GM12865 (cell line): ENCODE results near the gene SSR4.
"Not testable (repeated sequence)": the region's sequence is repeated elsewhere in the genome, so short reads cannot be mapped to it uniquely, and the experiment has no call there.

Experiments used
- DNase-seq: peaks from one replicate; pipeline ENCODE4 v3.0.0; 2010; ENCODE audit warnings: low read depth
- H3K4me3 ChIP-seq: 2 replicates; pipeline ENCODE4 v1.5.1; 2011; ENCODE audit warnings: mild to moderate bottlenecking, low read depth, low read length, control low read depth
- CTCF ChIP-seq: IDR thresholded peaks from 2 replicates; pipeline ENCODE4 v1.5.1; 2011; ENCODE audit warnings: low read length, control low read depth, low read depth, inconsistent platforms; ENCODE audit not compliant: insufficient read depth; ENCODE audit errors: missing control alignments

Gene SSR4

GRCh38 chrX:153794018-153794896, at the start of gene SSR4, which contains the start of gene IDH3G:
TSS of gene SSR4 (plus strand) at chrX:153794668. CDS start at chrX:153794688, 20 bp downstream.
TSS of gene IDH3G (minus strand) at chrX:153794375. CDS start at chrX:153794326, 49 bp downstream.
- peak within 1 kb of the TSS; percentile 89 for H3K4me3 ChIP-seq
- peak; percentile 97 for DNase-seq
- no peak for TF ChIP-seq CTCF

- H3K4me3 ChIP-seq, DNase-seq: not testable (repeated sequence)
These were observed 49.4 kb upstream of the SSR4 start for GRCh38 chrX:153745067-153745433.

- no peak for TF ChIP-seq CTCF
- no peak overlapping the region for H3K4me3 ChIP-seq
- DNase-seq, result no peak
These were observed 48.1 kb upstream of the SSR4 start for GRCh38 chrX:153746359-153746758.

- DNase-seq, H3K4me3 ChIP-seq: not testable (repeated sequence)
These were observed 47.5 kb upstream of the SSR4 start for GRCh38 chrX:153746991-153747390.

- H3K4me3 ChIP-seq, DNase-seq: not testable (repeated sequence)
These were observed 45.5 kb upstream of the SSR4 start for GRCh38 chrX:153749017-153749416.

GRCh38 chrX:153750127-153750774, 44.2 kb upstream of the SSR4 start:
- DNase-seq, result no peak
- no peak for TF ChIP-seq CTCF
- H3K4me3 ChIP-seq, result no peak overlapping the region

- H3K4me3 ChIP-seq, result no peak overlapping the region
- no peak for DNase-seq
- TF ChIP-seq CTCF, result no peak
These were observed 39.3 kb upstream of the SSR4 start for GRCh38 chrX:153755136-153755535.

GRCh38 chrX:153761863-153762262, 32.6 kb upstream of the SSR4 start:
- no peak overlapping the region for H3K4me3 ChIP-seq
- no peak for TF ChIP-seq CTCF
- DNase-seq, result no peak
